SK-N-SH (cell line): Measurements from ENCODE around the gene GNAS-AS1. TPM values are rescaled to one million over a fixed set of nuclear protein-coding genes. Genes with fewer than 3 reads are reported as not detected.

Source experiments
- CTCF ChIA-PET: fragments of 300-600, 350-600 bp; formaldehyde crosslinking; extraction: SDS; loops from one replicate; lab custom pipeline; 2021; lab: Yijun Ruan, JAX
- POLR2A ChIA-PET: fragments of 350-600 bp; sonication (Branson Sonifier 250); formaldehyde crosslinking; extraction: SDS; loops from one replicate; lab custom pipeline; 2020; ENCODE audit warnings: antibody characterized with exemption, inconsistent platforms; lab: Yijun Ruan, JAX
- DNase-seq: peaks from one replicate; pipeline ENCODE4 v3.0.0; 2012
- H2AFZ ChIP-seq: fragments of 200-600 bp; sonication (generic); 2 replicates; pipeline ENCODE4 v1.8.1; 2016; ENCODE audit warnings: antibody characterized with exemption, mild to moderate bottlenecking, low read depth
- H3F3A ChIP-seq: fragments of 200-600 bp; sonication (generic); replicated peaks from 2 replicates; pipeline ENCODE3; 2016; ENCODE audit warnings: antibody characterized with exemption, mild to moderate bottlenecking; ENCODE audit not compliant: insufficient read depth
- H3K27ac ChIP-seq, 2 experiments: fragments of 200-500 bp in 1 of 2; fragments of 200-600 bp in 1 of 2; sonication (Bioruptor generic) in 1 of 2; sonication (generic), shearing (Covaris generic) in 1 of 2; 2 replicates each; pipeline versions ENCODE4 v1.5.1 to v1.6.1; 2014 to 2016; ENCODE audit warnings: low read depth in 2 of 2, inconsistent platforms in 1 of 2, low read length in 1 of 2, mild to moderate bottlenecking in 1 of 2, mixed read lengths in 1 of 2
- H3K27me3 ChIP-seq: fragments of 200-600 bp; sonication (generic), shearing (Covaris generic); 2 replicates; pipeline ENCODE4 v1.6.1; 2016; ENCODE audit warnings: mixed run types; ENCODE audit not compliant: insufficient read depth
- H3K36me3 ChIP-seq, 2 experiments: fragments of 200-500 bp in 1 of 2; fragments of 200-600 bp in 1 of 2; sonication (Bioruptor generic) in 1 of 2; sonication (generic) in 1 of 2; replicated peaks in 1 of 2; 2 replicates each; pipeline versions ENCODE3 to v1.5.1; 2014 to 2016; ENCODE audit warnings: low read length in 1 of 2, mild to moderate bottlenecking in 1 of 2; ENCODE audit not compliant: insufficient read depth in 2 of 2, control insufficient read depth in 1 of 2
- H3K4me1 ChIP-seq, 2 experiments: fragments of 200-500 bp in 1 of 2; fragments of 200-600 bp in 1 of 2; sonication (Bioruptor generic) in 1 of 2; sonication (generic), shearing (Covaris generic) in 1 of 2; 2 replicates each; pipeline versions ENCODE4 v1.5.1 to v1.6.1; 2014 to 2016; ENCODE audit warnings: low read depth in 1 of 2, low read length in 1 of 2, mixed run types in 1 of 2; ENCODE audit not compliant: insufficient read depth in 2 of 2, control insufficient read depth in 1 of 2
- H3K4me2 ChIP-seq: fragments of 200-600 bp; sonication (generic), shearing (Covaris generic); 2 replicates; pipeline ENCODE4 v1.6.1; 2017; ENCODE audit warnings: mixed run types
- H3K4me3 ChIP-seq, 2 experiments: fragments of 200-500 bp in 1 of 2; fragments of 200-600 bp in 1 of 2; sonication (Bioruptor generic) in 1 of 2; sonication (generic), shearing (Covaris generic) in 1 of 2; 2 replicates each; pipeline versions ENCODE4 v1.5.1 to v1.8.1; 2014 to 2016; ENCODE audit warnings: low read depth in 2 of 2, inconsistent platforms in 1 of 2, low read length in 1 of 2, mild to moderate bottlenecking in 1 of 2, mixed read lengths in 1 of 2, moderate library complexity in 1 of 2
- H3K79me2 ChIP-seq: fragments of 200-600 bp; sonication (generic); 2 replicates; pipeline ENCODE4 v1.8.1; 2017; ENCODE audit warnings: mild to moderate bottlenecking; ENCODE audit not compliant: insufficient read depth
- H3K9ac ChIP-seq: fragments of 200-600 bp; sonication (generic); 2 replicates; pipeline ENCODE4 v1.6.1; 2017; ENCODE audit warnings: mixed run types
- H3K9me2 ChIP-seq: fragments of 200-600 bp; sonication (generic); 2 replicates; pipeline ENCODE4 v1.6.1; 2017; ENCODE audit warnings: mixed run types
- H3K9me3 ChIP-seq: fragments of 200-600 bp; sonication (generic); 2 replicates; pipeline ENCODE4 v1.6.1; 2017; ENCODE audit warnings: mixed run types, mild to moderate bottlenecking, moderate library complexity
- H4K20me1 ChIP-seq: fragments of 200-600 bp; sonication (generic); 2 replicates; pipeline ENCODE4 v1.6.1; 2017; ENCODE audit warnings: mild to moderate bottlenecking, mixed run types; ENCODE audit not compliant: insufficient read depth
- CTCF ChIP-seq: fragments of 200-600 bp; sonication (generic); IDR thresholded peaks from 2 replicates; pipeline ENCODE4 v1.6.1; 2017; ENCODE audit warnings: antibody characterized with exemption, mild to moderate bottlenecking, moderate library complexity
- ELF1 ChIP-seq: IDR thresholded peaks from 2 replicates; pipeline ENCODE4 v1.4.0; 2012
- EZH2phosphoT487 ChIP-seq: fragments of 200-600 bp; sonication (generic); IDR thresholded peaks from 2 replicates; pipeline ENCODE4 v1.6.1; 2017; ENCODE audit warnings: low read depth, mixed run types, mild to moderate bottlenecking, antibody characterized with exemption, moderate library complexity, borderline replicate concordance
- FOSL2 ChIP-seq: IDR thresholded peaks from 2 replicates; pipeline ENCODE4 v1.4.0; 2012; ENCODE audit warnings: low read depth, mild to moderate bottlenecking, moderate library complexity, borderline replicate concordance
- FOXM1 ChIP-seq: IDR thresholded peaks from 2 replicates; pipeline ENCODE4 v1.4.0; 2012; ENCODE audit warnings: low read depth, mild to moderate bottlenecking
- GABPA ChIP-seq: IDR thresholded peaks from 2 replicates; pipeline ENCODE4 v1.4.0; 2012; ENCODE audit warnings: low read depth, mild to moderate bottlenecking
- GATA2 ChIP-seq: sonication (generic); formaldehyde crosslinking; IDR thresholded peaks from 2 replicates; pipeline ENCODE4 v1.5.0; 2020; ENCODE audit warnings: mild to moderate bottlenecking, missing genetic modification reagents
- MEF2A ChIP-seq: IDR thresholded peaks from 2 replicates; pipeline ENCODE4 v1.4.0; 2012; ENCODE audit warnings: low read depth, borderline replicate concordance
- MXI1 ChIP-seq: IDR thresholded peaks from 2 replicates; pipeline ENCODE4 v1.6.1; 2012; ENCODE audit warnings: mild to moderate bottlenecking, low read depth, low read length, improper control_type of control experiment
- RAD21 ChIP-seq: IDR thresholded peaks from 2 replicates; pipeline ENCODE4 v1.6.1; 2012; ENCODE audit warnings: mild to moderate bottlenecking, low read length
- REST ChIP-seq: IDR thresholded peaks from 2 replicates; pipeline ENCODE4 v1.6.1; 2012; ENCODE audit warnings: mild to moderate bottlenecking, low read depth, low read length, moderate library complexity
- RXRA ChIP-seq: IDR thresholded peaks from 2 replicates; pipeline ENCODE4 v1.4.0; 2012; ENCODE audit warnings: low read depth, mild to moderate bottlenecking, borderline replicate concordance
- SIN3A ChIP-seq: IDR thresholded peaks from 2 replicates; pipeline ENCODE4 v1.6.1; 2012; ENCODE audit warnings: low read depth, mild to moderate bottlenecking, low read length, moderate library complexity, borderline replicate concordance
- SMC3 ChIP-seq: IDR thresholded peaks from 2 replicates; pipeline ENCODE4 v1.6.1; 2012; ENCODE audit warnings: low read depth, low read length, improper control_type of control experiment
- USF2 ChIP-seq: fragments of 150-350 bp; IDR thresholded peaks from 2 replicates; pipeline ENCODE4 v1.6.1; 2017; ENCODE audit warnings: antibody characterized with exemption, low read length, low read depth, borderline replicate concordance
- YY1 ChIP-seq: IDR thresholded peaks from 2 replicates; pipeline ENCODE4 v1.4.0; 2012; ENCODE audit warnings: low read depth, mild to moderate bottlenecking
- WGBS: methylation state at CpG from one replicate; pipeline ENCODE4 v1.1.6; 2017; ENCODE audit warnings: low lambda C conversion rate; 5-methylcytosine and 5-hydroxymethylcytosine counted together
- polyA plus RNA-seq, 3 experiments: library from polyadenylated mRNA; depleted of rRNA; stranded (reverse); fragments of >200 nt; gene quantifications; 2 replicates each; pipeline ENCODE4 v1.2.3, GENCODE V29; 2012

Gene GNAS-AS1
- polyA plus RNA-seq, 1 of the 3 experiments (the other 2 are of a cell fraction): 1.5 TPM

- TF ChIP-seq RAD21: peak; percentile 77
- TF ChIP-seq SMC3: peak; percentile 43
- no peak for TF ChIP-seq REST
- TF ChIP-seq CTCF: peak; percentile 27
- Histone ChIP-seq H3K9ac (no peak overlapping the region), H3K79me2 (no peaks in the 10 kb centered on the region), H2AFZ (no peak overlapping the region), H3K36me3 (no peaks in the 10 kb centered on the region), H3K4me2 (no peak overlapping the region), H4K20me1 (no peaks in the 10 kb centered on the region), H3K27ac (no peak overlapping the region), H3K27me3 (no peaks in the 10 kb centered on the region), H3K9me2 (no peaks in the 10 kb centered on the region), H3K9me3 (no peaks in the 10 kb centered on the region), H3F3A (no peaks in the 10 kb centered on the region), H3K4me1 (no peaks in the 10 kb centered on the region), H3K4me3 (no peak overlapping the region)
- WGBS: 34% methylated on average over 2 of the region's 2 CpGs
- CTCF ChIA-PET: interaction anchor here (0.6 to 7.6 kb wide), 26 partner anchors 9 to 651 kb away, joined by 3 to 66 read pairs (median 4); partner anchors contain the start of gene GNAS
- POLR2A ChIA-PET: no interaction called here
- DNase-seq: peak; percentile 49
Measured at GRCh38 chr20:58864346-58864745, 13.6 kb upstream of the GNAS-AS1 start.

GRCh38 chr20:58863044-58863790 is 12.5 kb upstream of the GNAS-AS1 start:
- no peaks in the 10 kb centered on the region for H3K9me3 ChIP-seq
- no peak for DNase-seq
- no peak overlapping the region for H2AFZ ChIP-seq
- H3K27me3 ChIP-seq: no peaks in the 10 kb centered on the region
- no peaks in the 10 kb centered on the region for H3K79me2 ChIP-seq
- H3K27ac ChIP-seq: no peak overlapping the region
- no peaks in the 10 kb centered on the region for H3K36me3 ChIP-seq
- H3K4me1 ChIP-seq: no peaks in the 10 kb centered on the region
- no peaks in the 10 kb centered on the region for H3K9me2 ChIP-seq
- no peak overlapping the region for H3K9ac ChIP-seq
- H4K20me1 ChIP-seq: no peaks in the 10 kb centered on the region
- peaks cover 3% of the 10 kb centered on the region for H3F3A ChIP-seq
- no peak overlapping the region for H3K4me3 ChIP-seq
- POLR2A ChIA-PET: no interaction called here
- no peak overlapping the region for H3K4me2 ChIP-seq
- CTCF ChIA-PET: interaction anchor here (0.6 to 7.6 kb wide), 21 partner anchors 8 to 652 kb away, joined by 3 to 66 read pairs (median 4); partner anchors contain the start of gene GNAS
- WGBS: 75% methylated on average over 7 of the region's 7 CpGs
- TF ChIP-seq EZH2phosphoT487 (no peak), FOXM1 (no peak), YY1 (no peak), CTCF (no peak), GATA2 (no peak), RXRA (no peak), ELF1 (no peak), FOSL2 (no peak), SIN3A (no peak), MXI1 (no peak), MEF2A (no peak), GABPA (no peak), USF2 (no peak)
